NCI-H2029 (cell line): ENCODE measurements around the gene P3H4.
A peak's percentile ranks its signal among the peaks of the same experiment; 100 is the strongest.

Experiments used
- DNase-seq: peaks from one replicate; lab custom pipeline; 2025; lab: John Stamatoyannopoulos, UW

The P3H4 gene

DNA sequence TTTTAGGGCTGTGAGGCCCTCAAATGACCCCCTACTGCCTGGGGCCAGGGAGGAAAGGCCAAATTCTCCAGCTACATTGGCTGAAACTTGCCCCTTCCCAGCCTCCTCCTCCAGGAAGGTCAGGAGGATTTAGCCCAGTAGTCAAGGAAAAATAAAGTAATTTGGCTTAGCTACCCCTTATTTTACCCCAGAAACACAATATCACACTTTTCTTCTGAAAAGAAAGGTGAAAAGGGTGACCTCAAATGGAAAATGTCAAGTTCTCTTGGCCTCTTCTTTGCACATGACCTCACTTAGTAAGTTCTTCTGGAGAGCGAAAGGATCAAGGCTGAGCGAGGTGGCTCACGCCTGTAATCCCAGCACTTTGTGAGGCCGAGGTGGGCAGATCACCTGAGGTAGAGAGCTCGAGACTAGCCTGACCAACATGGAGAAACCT is 17.2 kb downstream of the P3H4 start:
- no peak for DNase-seq

DNA sequence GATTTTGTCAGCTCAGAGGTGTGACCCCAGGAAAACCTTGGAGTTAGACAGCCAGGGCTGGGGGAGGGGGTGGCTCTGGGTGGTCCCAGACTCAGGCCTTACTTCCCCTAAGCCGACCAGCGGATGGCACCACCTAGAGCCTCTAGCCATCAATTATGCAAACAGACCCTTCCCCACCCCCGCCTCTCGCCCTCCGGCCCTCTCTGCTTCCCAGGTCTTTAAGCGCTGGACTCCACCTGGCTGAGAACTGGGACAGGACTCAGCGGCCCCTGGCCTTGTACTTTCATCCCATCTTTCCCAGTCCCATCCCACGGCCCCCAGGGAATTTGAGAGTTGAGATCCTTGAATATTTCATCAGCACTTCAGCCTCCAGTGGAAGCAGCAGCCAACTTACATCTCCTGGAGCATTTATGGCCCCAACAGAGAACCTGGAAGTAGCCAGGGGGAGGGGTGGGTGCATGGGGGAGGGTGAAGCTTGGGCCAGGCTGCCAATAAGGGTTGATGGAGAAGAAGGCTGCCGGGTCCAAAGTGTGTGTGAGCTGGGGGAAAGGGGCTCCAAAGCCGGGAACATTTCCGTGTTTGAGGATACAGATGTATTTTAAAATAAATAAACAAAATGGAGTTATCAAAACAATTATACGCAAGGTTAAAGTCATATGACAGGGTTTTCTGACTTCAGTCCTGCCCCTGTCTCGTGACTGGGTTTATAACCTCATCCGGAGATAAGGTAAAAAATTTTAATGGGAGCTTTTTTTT is 17.8 kb downstream of the P3H4 start:
- no peak for DNase-seq

DNA sequence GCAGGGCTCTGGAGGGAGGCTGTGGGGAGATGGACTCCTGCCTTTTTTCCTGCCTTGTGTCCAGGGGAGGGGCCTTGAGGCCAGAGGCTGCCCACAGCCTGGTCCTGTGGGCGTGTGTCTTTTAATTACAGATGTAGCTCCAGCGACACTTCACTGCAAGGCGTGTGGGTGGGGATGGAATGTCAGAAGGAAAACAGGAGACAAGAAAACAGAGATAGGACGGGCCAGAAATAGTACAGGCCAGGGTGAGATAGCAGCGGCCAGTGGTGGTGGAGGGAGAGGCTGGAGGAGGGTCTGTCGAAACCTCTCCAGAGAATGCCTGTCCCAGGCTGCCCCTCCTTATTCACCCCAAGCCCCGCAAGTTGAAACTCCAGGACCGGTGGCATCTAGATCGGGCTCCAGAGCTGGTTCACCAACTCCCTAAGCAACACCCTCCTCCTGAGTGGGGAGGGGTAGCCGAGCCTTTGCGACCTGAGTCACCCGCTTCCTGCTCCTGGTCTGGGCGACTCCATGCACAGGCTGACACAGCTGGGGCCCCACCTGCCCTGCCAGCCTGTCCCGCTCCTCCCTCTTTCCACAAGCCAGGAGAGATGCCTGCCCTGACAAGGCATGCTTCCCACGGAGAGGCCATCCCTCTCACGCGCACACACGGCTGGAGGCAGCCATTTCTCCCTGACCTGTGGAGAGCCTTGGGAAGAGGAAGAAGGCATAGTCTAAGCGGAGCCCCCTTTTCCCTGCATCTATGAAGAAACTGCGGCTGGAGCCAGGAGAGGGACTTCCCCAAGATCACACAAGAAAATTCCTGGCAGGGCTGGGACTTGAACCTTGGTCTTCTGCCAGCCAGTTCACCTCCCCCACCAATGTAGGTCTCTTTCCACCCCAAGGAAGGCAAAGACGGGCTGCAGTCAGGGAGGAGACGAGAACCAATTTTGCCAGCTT is 18.6 kb downstream of the P3H4 start:
- no peak for DNase-seq

DNA sequence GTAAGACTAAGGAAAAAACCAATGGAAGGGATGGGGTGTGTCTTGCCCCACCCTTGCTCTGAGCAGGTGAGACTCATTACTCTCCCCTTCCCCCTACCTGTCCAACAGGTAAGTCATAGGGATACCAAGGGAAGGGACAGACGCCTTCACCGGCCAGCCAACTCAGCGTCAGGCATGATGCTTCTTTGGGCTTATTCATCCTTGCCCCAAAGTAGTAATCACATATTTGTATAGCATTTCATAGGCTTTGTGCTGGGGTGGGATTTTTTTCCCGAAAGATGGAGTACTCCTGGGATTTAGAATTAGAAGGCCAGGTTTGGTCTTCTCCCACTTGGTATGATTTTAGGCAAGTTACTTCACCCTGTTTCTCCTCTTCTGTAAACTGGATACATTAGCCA is 24.7 kb downstream of the P3H4 start:
- DNase-seq: no peak

DNA sequence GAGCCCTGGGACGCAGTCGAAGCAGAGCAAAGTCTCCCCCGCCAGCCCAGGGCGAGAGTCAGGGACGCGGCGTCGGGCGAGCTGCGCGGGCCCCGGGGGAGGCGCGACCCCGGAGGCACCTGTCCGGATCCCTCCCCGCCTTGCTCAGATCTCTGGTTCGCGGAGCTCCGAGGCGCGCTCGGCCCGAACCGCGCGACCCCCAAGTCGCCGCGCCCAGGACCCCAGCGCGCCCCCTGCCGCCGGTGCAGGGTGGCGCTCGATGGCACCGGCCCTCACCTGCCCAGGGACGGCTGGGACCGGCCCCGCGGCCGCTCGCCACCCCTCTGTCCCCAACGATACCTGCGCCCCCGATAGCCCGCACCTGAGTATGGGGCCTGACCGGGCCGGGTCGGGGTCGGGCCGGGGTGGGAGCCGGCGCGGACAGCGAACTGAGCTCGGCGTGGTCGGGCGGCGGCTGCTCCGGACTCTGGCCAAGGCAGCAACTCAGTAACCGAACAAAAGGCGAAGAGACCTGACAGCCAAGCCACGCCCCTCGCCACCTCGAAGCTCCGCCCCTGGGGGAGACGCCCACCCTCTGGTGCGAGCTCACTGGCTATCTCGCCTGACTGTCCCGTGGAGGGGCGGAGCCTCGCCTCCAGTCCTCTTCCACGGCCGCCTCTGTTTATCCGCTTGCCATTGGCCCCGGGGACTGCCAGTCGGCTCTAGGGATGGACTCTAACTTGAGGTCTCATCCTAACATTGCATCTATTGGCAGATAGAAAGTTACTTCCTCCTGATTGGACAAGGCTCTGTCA is 25.3 kb downstream of the P3H4 start, which contains the start of gene JUP:
TSS of gene JUP (minus strand) at position 485 of the 794 bp plus-strand sequence. CDS start 14,857 bp downstream, outside the sequence.
- DNase-seq: peak; percentile 99

DNA sequence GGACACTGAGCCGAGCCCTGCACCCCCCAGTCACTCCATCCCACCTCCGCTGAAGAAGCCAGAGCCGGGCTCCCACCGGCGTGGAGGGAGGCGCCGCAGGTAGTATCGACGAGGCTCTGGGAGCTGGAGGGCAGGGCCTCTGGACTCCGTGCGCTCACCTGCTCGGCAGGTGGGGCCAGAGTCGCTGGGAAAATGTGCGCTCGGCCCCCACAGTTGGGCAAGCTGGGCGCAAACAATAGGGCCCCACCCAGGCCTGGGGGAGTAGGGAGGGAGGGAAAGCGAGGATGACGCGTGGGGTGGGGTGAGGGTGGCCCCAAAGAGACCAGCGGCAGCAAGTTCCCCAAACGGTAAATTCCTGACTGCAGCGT is 25.9 kb downstream of the P3H4 start:
- peak; percentile 30 for DNase-seq

DNA sequence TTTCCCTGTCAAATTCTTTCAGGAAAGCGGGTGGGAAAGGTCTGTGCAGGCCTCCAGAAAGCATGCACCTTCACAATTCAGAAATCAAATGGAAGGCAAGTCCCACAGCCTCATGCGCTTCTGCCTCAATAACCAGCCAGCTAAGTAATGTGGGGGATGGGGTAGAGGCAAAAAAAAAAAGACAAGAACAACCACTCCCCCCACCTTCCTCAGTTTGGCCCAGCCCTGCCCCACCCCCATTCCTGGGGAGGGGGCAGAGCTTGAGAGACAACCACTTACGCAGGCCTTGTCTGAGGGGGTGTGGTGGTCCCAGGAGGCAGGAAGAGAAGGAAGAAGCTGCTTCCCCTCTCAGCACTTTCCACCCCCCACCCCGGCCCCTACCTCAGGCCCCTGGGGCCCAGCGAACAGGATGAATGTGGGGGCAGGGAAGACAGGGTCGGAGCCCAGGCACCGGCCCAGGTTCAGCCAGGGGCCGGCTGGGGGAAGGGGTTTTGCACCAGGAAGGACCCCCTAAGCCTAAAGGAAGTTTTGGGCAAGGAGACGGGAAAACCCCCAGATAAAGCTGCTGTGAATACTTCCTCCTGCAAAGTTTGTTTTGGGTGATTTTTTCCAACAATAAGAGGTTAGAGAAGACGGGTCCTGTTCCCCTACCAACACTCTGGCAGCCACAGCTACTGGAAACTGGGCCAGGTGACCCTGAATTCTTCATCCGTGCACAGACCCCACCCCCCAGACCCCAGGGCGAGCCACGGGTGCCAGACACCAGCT is 26.5 kb downstream of the P3H4 start:
- DNase-seq: no peak

DNA sequence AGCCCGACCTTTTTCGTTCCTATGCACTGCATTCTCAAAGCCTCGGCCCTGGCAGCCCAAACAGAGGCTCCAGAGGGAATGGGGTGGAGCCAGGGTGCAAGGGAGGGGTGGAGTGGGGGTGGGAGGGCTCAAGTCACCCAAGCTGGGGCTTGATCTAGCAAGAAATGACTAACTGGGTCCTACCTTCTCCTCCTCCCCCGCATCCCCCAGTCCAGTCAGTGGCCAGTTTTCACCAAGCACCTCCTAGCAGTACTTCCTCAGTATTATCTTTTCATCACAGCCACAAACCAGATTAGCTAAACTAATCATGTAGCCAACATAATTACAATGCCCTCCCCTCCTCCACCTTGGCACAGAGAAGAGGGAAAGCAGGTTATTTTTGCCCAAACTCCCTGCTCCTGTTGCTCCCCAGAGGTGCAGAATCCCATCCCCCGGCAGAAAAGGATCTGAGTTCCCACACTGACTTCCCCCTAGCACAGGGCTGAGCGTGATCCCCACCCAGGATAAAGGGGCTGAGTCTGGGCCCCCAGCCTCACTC is 27.5 kb downstream of the P3H4 start:
- DNase-seq: no peak

DNA sequence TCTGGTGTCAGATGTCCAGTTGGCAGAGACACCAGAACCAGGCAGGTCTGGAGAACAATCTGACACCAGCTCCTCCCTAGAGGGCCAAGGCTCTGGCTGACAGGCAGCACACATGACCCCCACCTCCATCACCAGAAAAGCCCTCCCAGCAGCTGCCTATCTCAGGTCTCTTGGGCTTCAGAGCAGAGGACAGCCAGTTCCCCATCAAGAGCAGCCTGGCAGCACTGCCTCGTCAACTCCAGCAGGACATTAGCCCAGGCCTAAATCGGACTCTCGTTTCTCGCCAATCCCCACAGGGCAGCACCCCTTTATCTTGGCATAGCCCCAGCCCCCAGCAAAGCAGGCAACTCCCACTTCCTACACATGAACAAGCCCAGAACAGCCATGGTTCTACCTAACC is 29.6 kb downstream of the P3H4 start:
- DNase-seq: no peak

DNA sequence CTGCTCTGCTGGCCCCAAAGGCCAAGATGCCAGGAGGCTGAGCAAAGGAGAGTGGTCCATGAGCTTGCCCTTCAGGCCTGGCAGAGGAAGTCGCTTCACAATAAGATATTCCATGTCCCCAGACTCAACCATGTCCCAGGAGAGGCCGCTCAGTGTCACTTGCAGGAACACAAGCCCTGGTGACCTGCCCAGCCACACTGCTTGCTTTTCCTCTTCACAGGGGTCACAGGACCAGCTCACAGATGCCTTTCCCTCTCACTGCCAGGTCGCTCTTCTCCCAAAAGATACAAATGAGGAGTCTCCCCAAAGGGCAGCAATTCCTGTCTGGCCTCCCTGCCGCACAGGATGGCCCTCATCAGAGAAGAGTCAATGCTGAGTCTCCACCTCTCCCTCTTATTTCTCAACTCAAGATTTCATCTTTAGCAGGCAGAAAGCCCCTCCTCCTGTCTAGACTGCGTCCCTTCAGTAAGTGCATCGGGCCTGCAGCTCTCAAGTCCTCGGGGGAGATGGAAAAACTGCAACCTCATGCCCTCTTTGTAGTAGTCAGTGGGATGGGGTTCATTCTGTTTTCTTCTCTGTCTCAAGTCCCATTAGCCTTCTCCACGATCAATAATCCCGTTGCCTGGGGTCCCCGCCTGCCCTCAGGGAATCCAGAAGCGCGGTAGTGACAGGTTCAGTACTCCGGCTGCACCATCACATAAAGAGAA is 30.2 kb downstream of the P3H4 start:
- no peak for DNase-seq

DNA sequence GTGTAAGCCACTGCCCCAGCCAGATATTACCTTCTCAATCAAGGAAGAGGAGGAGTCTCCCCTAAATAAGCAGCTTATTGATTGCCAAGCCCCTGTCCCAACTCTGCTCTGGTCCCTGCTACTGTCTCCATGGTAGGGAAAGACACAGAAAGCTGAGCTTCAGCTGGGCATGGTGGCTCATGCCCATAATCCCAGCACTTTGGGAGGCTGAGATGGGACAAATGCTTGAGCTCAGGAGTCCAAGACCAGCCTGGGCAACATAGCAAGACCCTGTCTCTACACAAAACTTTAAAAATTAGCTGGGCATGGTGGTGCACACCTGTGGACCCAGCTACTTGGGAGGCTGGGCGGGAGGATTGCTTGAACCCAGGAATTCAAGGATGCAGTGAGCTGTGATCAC is 31.8 kb downstream of the P3H4 start:
- no peak for DNase-seq

DNA sequence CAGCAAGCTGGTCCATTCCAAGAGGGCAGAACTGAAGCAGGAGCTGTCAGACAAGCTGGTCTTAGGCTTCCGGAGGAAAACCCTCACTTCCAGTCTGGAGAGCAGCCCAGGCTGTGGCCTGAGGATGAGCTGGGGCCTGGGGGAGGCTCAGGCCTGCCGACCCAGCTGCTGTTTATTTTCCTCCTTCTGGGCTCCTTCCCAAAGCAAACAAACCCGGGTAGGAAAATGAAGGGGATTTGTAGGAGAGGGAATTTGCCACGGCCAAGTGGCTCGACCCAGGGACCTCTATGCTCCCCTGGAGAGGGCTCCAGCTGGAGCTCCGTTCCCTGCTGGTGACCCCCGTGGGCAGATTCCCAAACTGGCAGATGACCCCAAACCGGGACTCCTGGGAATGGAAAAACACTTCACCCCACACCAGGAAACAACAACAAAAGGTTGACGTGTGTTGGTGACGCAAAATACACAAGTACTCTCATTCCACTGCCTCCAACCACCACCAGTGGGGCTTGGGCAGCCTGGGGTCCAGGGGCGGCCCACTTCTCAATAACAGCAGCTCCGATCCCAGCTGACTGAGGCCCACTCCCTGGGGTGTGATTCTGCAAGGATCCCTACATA is 34.1 kb downstream of the P3H4 start:
- peak; percentile 96 for DNase-seq

DNA sequence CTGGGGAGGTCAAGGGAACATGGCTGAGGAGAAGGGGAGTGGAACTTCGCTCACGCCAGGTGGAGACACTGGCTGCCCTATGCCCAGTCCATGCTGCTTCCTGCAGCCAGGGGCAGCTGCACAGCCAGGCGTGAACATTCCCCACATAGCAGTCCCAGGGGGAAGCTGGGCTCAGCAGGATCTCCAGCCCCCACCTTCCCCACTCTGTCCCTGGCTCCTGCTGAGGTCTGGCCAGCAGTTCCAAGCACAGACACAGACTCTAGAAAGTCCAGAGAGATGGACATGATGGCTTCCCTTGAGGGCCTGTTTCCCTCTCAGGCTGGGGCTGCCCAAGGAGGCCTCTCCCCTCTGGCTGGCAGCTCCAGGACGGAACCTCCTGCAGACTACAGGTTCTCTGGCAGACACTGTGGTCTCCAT is 34.6 kb downstream of the P3H4 start:
- no peak for DNase-seq

DNA sequence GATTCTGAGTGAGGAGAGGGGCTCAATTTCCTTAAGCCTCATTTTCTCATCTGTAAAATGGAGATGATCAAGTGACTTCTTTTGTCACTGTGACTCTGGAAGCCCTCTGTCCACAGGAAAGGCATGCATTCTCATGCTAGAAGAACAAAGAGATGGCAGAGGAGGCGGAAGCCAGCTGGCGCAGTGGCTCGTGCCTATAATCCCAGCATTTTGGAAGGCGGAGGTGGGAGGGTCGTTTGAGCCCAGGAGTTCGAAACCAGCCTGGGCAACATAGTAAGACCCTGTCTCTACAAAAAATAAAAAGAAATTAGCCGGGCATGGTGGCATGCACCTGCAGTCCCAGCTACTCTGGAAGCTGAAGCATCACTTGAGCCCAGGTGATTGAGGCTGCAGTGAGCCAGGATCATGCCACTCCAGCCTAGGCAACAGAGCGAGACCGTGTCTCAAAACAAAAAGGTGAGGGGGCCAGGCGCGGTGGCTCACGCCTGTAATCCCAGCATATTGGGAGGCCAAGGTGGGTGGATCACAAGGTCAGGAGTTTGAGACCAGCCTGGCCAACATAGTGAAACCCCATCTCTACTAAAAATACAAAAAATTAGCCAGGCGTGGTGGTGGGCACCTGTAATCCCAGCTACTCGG is 35.4 kb downstream of the P3H4 start:
- DNase-seq: peak; percentile 38

DNA sequence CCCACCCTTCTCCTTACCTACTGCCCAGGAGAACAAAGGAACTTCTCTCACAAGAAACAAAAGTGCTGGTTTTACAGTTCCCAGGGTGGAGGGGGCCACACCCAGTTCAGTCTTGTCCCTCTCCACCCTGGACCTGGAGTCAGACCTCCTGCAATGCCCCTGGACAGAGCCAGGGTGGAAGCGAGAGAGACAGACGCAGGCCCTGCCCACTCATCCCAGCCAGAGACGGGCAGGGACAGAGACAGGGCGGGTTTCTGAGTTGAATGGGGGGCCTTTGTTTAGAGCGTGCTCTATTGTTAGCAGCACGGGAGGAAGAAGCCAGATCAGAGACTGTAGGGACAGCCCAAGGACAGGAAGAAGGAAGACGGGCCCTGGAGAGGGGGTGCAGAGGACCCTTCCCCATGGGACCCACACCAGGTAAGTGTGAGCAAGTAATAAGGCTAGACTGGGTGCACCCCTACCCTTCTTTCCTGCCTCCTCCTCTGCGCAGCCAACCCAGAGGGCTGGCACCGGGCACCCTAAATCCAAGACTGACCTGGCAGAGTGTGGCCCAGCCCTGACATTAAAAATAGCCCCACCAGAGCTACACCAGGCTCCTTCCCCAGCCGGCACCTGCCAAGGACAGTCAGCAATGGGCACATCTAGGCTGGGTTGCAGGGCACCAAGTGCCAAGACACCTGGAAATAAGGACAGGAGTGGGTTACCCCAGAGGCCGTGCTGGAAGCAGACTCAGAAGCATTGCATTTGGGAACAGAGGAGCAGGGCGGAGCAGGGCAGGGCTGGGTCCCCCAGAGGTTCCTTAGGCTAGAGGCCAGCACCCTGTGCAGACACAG is 36.1 kb downstream of the P3H4 start:
- no peak for DNase-seq

DNA sequence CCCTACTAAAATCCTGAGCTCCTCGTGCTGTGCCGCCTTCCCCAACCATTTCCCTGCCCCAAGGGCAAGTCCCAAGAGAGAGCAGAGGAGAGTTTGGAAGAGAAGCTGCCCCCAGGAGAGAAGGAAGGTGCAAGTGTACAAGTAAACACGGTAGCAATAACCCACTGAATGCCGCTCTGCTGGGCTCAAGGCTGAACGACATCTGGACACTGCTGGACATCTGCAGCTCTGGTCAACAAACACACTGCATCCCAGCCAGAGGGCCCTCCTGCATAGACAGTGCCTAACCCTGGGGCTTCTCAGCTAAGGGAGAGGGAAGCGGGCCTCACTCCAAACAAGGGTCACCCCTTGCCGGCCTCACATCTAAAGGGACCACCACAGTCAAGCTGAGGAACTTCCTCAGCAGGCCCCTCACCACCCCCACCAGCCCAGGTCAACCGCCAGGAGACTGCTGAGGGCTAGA is 38.0 kb downstream of the P3H4 start:
- no peak for DNase-seq

DNA sequence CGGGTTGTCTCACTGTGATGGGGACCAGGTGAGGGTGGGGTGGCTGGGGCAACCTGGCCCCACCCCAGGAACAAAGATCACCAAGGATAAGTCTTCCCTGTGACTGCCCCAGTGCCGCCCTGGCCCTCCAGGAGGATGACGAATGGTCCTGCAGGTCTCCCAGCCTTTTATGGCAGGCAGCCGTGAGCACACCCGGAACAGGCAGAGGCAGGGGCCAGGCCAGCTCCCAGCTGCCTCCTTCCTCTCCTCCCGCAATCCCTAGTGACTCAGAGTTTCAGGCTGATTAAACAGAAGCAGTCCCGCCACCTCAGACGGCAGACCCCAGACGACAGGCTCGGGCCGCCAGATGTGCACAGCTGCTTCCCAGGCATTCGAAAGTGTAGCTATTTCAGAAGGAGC is 38.6 kb downstream of the P3H4 start:
- no peak for DNase-seq

DNA sequence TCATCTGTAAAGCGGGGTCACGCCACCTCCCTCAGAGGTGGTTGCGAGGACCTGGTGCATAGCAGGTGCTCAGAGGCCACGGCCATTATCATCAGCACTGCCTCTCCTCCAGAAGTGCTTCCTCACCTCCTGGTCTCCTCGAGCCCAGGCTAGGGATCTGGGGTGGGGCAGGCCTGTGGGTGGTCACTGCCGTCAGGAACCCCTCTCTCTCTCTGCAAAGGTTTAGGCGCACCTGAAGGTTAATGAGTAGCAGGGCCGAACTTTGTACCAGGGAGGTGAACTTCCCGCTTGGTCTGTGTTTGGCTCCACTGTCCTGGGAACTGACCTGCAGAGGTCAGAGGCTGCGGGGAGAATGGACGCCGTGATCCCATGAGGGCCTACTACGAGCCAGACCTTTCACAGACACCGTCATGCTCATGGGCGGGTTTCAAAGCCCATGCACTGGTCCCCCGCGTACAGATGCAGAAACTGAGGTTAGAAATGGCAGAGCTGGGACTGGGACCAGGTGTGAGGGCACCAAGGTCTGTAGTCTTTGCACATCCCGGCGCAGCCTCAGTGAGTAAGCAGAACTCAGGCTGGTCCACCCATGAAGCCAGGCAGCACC is 39.1 kb downstream of the P3H4 start:
- no peak for DNase-seq
